Loucy (cell line): ENCODE measurements around the gene APOH.

Experiments
- H2AFZ ChIP-seq: fragments of 200-600 bp; sonication (generic); 2 replicates; pipeline ENCODE4 v1.6.0; 2016; ENCODE audit warnings: antibody characterized with exemption, mild to moderate bottlenecking, low read length, moderate library complexity
- H3F3A ChIP-seq: fragments of 200-600 bp; 2 replicates; pipeline ENCODE4 v1.6.0; 2016; ENCODE audit warnings: antibody characterized with exemption, low read depth, mild to moderate bottlenecking
- H3K27me3 ChIP-seq: fragments of 200-600 bp; sonication (generic); 2 replicates; pipeline ENCODE4 v1.6.1; 2014; ENCODE audit warnings: low read length, mild to moderate bottlenecking; ENCODE audit not compliant: insufficient read depth, poor library complexity, severe bottlenecking
- H3K36me3 ChIP-seq: fragments of 200-600 bp; sonication (generic); 2 replicates; pipeline ENCODE4 v1.6.1; 2016; ENCODE audit warnings: low read length; ENCODE audit not compliant: insufficient read depth
- H3K4me1 ChIP-seq: fragments of 200-600 bp; sonication (generic); 2 replicates; pipeline ENCODE4 v1.5.1; 2014; ENCODE audit warnings: low read length, mild to moderate bottlenecking; ENCODE audit not compliant: insufficient read depth, poor library complexity, severe bottlenecking
- H3K4me2 ChIP-seq: fragments of 200-600 bp; sonication (generic); 2 replicates; pipeline ENCODE4 v1.6.0; 2014; ENCODE audit warnings: antibody characterized with exemption, low read length, low read depth, mild to moderate bottlenecking; ENCODE audit not compliant: poor library complexity, severe bottlenecking
- H3K4me3 ChIP-seq: fragments of 200-600 bp; sonication (generic); 2 replicates; pipeline ENCODE4 v1.5.1; 2014; ENCODE audit warnings: low read length, mild to moderate bottlenecking, mixed read lengths; ENCODE audit not compliant: poor library complexity, severe bottlenecking
- H3K79me2 ChIP-seq: fragments of 200-600 bp; sonication (generic); 2 replicates; pipeline ENCODE4 v1.6.1; 2014; ENCODE audit warnings: low read length; ENCODE audit not compliant: insufficient read depth
- H3K9ac ChIP-seq: fragments of 200-600 bp; sonication (generic); 2 replicates; pipeline ENCODE4 v1.6.0; 2014; ENCODE audit warnings: mild to moderate bottlenecking, low read depth, low read length, moderate library complexity; ENCODE audit not compliant: poor library complexity, severe bottlenecking
- H3K9me2 ChIP-seq: fragments of 200-600 bp; sonication (generic); replicated peaks from 2 replicates; pipeline ENCODE4 v1.6.1; 2016; ENCODE audit warnings: low read depth, low read length, mixed read lengths
- H3K9me3 ChIP-seq: fragments of 200-600 bp; sonication (generic); 2 replicates; pipeline ENCODE4 v1.6.1; 2014; ENCODE audit warnings: mild to moderate bottlenecking, antibody characterized with exemption, low read length, low read depth; ENCODE audit not compliant: insufficient read depth
- H4K20me1 ChIP-seq: fragments of 200-600 bp; sonication (generic); 2 replicates; pipeline ENCODE4 v1.6.0; 2014; ENCODE audit warnings: antibody characterized with exemption, low read length, mild to moderate bottlenecking; ENCODE audit not compliant: insufficient read depth, poor library complexity, severe bottlenecking
- EZH2phosphoT487 ChIP-seq: fragments of 200-600 bp; IDR thresholded peaks from 2 replicates; pipeline ENCODE4 v1.6.1; 2018; ENCODE audit warnings: antibody characterized with exemption, mild to moderate bottlenecking, moderate library complexity, borderline replicate concordance
- TF ChIP-seq, protein P1 (sequence below): fragments of 200-600 bp; sonication (generic); conservative IDR thresholded peaks from 2 replicates; pipeline ENCODE4 v1.5.1; 2014; ENCODE audit warnings: mild to moderate bottlenecking, antibody characterized with exemption, low read length

Gene APOH

DNA sequence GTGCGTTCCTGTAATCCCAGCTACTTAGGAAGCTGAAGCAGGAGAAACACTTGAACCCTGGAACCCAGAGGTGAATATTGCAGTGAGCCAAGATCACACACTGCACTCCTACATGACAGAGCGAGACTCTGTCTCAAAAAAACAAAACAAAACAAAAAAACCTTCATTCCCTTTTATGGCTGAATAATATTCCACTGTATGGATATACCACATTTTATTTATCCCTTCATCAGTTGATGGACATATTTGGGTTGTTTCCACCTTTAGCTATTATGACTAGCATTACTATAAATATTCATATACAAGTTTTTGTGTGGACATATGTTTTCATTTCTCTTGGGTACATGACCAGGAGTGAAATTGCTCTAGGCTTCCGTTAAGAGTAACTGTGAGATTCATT is 42.3 kb upstream of the APOH start:
- no peaks in the 10 kb centered on the region for H3K36me3 ChIP-seq
- H3K79me2 ChIP-seq = no peaks in the 10 kb centered on the region
- H3K27me3 ChIP-seq = no peaks in the 10 kb centered on the region
- no peaks in the 10 kb centered on the region for H3K9me2 ChIP-seq
- H4K20me1 ChIP-seq = no peaks in the 10 kb centered on the region
- no peak overlapping the region for H3K4me3 ChIP-seq
- H3F3A ChIP-seq = no peaks in the 10 kb centered on the region
- no peak overlapping the region for H3K4me2 ChIP-seq
- H3K9me3 ChIP-seq = peaks cover 8% of the 10 kb centered on the region; the same call in 1 of the 2 replicates
- H3K4me1 ChIP-seq = no peaks in the 10 kb centered on the region
- H2AFZ ChIP-seq = no peak overlapping the region
- no peak for TF ChIP-seq EZH2phosphoT487
- TF ChIP-seq, protein P1, sequence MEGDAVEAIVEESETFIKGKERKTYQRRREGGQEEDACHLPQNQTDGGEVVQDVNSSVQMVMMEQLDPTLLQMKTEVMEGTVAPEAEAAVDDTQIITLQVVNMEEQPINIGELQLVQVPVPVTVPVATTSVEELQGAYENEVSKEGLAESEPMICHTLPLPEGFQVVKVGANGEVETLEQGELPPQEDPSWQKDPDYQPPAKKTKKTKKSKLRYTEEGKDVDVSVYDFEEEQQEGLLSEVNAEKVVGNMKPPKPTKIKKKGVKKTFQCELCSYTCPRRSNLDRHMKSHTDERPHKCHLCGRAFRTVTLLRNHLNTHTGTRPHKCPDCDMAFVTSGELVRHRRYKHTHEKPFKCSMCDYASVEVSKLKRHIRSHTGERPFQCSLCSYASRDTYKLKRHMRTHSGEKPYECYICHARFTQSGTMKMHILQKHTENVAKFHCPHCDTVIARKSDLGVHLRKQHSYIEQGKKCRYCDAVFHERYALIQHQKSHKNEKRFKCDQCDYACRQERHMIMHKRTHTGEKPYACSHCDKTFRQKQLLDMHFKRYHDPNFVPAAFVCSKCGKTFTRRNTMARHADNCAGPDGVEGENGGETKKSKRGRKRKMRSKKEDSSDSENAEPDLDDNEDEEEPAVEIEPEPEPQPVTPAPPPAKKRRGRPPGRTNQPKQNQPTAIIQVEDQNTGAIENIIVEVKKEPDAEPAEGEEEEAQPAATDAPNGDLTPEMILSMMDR = no peak
- H3K9ac ChIP-seq = no peak overlapping the region

DNA sequence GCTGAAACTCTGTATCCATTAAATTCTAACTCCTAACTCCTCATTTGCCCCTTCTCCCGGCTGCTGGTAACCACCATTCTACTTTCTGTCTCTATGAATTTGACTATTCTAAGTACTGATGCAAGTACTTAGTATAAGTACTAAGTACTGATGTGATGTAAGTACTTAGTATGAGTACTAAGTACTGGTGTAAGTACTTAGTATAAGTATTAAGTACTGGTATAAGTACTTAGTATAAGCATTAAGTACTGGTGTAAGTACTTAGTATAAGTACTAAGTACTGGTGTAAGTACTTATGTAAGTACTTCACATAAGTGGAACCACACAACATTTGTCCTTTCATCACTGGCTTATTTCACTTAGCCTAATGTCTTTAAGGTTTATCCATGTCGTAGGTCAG is 40.9 kb upstream of the APOH start:
- Histone ChIP-seq H3K9me2 (no peaks in the 10 kb centered on the region), H4K20me1 (no peaks in the 10 kb centered on the region), H3K4me2 (no peak overlapping the region), H3F3A (no peaks in the 10 kb centered on the region), H3K9me3 (peaks cover 8% of the 10 kb centered on the region; the same call in 1 of the 2 replicates), H3K79me2 (no peaks in the 10 kb centered on the region), H3K36me3 (no peaks in the 10 kb centered on the region), H3K27me3 (no peaks in the 10 kb centered on the region), H3K4me1 (no peaks in the 10 kb centered on the region), H2AFZ (no peak overlapping the region), H3K4me3 (no peak overlapping the region), H3K9ac (no peak overlapping the region)
- TF ChIP-seq EZH2phosphoT487 = no peak
- TF ChIP-seq, protein P1 = no peak

DNA sequence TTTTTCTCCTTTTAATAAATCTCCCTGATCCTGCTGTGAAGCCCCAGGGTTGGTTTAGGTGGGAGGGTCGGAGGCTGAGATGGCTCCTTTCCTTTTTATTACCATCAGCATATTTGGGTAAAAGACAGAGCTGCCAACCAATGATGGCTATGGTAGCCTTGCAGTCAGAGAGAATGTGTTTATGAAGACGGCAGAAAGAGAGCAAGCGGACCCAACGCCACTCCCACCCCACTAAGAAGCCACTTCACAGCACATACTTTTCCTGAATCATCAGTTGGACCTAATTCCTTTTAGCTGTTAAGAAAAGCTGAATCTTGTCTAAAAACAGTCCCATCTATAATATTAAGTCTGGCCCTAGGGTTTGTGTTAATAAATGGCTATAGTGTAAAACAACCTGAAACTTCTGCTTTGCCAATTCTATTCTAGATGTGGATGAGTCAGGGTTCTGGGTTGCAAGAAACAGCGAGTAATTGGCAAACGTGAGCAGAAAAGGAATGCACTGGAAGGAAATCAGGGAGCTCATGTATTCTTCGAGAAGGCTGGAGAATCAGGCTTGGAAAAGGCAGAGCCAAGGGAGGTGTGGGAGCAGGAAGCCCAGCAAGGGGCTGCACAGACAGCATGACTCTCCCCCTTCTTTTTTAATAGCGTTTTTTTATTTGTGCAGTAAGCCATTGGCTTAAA is 39.2 kb upstream of the APOH start:
- Histone ChIP-seq H2AFZ (no peak overlapping the region), H3K9ac (no peak overlapping the region), H3K4me1 (no peaks in the 10 kb centered on the region), H3K4me2 (no peak overlapping the region), H3K9me2 (no peaks in the 10 kb centered on the region), H3F3A (no peaks in the 10 kb centered on the region), H3K27me3 (no peaks in the 10 kb centered on the region), H3K36me3 (no peaks in the 10 kb centered on the region), H3K4me3 (no peak overlapping the region), H3K9me3 (peaks cover 8% of the 10 kb centered on the region; the same call in 1 of the 2 replicates), H4K20me1 (no peaks in the 10 kb centered on the region), H3K79me2 (no peaks in the 10 kb centered on the region)
- no peak for TF ChIP-seq EZH2phosphoT487
- TF ChIP-seq, protein P1 = no peak
